Activated T-helper 1 cell treated with Interleukin-2 at 50 U/mL for 16 hours (primary cell): ENCODE measurements around the gene PKMYT1.
A peak's percentile ranks its signal among the peaks of the same experiment; 100 is the strongest.
"Not testable (repeated sequence)": the region's sequence is repeated elsewhere in the genome, so short reads cannot be mapped to it uniquely, and the experiment has no call there.

Experiments used
- DNase-seq: peaks from one replicate; pipeline ENCODE4 v3.0.0-alpha.2; 2020; ENCODE audit warnings: low read depth

PKMYT1 gene

GRCh38 chr16:2931231-2931914, 48.9 kb downstream of the PKMYT1 start:
- not testable (repeated sequence) for DNase-seq

DNA sequence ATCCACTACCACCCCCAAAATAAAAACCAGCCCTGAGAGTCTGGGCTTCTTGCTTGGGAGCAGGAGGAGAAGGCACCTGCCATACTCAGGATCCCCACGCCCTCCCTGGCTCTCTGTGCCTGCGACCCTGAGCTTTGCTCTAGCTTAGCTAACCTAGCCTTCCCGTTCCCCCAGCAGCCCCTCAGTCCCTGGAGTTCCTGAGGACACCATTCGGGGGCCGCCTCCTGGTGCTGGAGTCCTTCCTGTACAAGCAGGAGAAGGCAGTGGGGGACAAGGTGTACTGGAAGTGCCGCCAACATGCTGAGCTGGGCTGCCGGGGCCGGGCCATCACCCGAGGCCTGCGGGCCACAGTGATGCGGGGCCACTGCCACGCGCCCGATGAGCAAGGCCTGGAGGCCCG, 50.0 kb downstream of the PKMYT1 start:
- no peak for DNase-seq

GRCh38 chr16:2929693-2930092, 50.6 kb downstream of the PKMYT1 start:
- no peak for DNase-seq

DNA sequence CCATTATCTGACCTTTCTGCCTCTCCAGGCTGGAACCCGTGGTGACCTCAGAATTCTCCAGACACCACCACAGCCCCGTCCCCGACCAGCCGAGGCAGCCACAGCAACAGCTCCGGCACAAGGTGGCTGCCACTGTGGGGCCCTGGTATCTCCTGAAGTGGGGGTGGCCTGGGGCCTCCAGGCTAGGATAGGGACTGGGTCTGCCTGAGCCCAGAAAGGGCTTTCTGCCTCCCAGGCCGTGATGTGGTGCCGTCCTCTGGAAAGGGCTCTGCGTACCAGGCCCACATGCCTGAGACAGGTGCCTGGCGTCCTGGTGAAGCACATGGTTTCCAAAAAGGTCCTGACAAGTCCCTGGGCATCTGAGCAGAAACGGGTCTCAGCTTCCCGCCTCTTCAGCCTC, 51.5 kb downstream of the PKMYT1 start:
- no peak for DNase-seq

- not testable (repeated sequence) for DNase-seq
Observed at GRCh38 chr16:2928151-2928550, 52.1 kb downstream of the PKMYT1 start.

GRCh38 chr16:2927010-2927646, 53.1 kb downstream of the PKMYT1 start:
- DNase-seq = peak; percentile 70

DNA sequence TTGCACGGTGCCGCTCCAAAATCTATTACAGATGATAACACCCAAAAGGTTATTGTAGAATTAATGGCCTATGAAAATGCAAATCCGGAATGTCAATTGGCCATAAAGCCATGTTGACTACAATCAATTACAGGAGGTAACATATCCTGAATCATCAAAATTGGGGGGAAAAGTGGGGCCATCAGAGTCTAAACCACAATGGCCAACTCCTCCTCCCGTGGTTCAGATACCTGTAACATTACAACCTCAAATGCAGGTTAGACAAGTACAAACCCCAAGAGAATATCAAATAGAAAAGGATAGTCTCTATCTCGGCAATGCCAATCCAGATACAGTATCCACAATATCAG, 53.6 kb downstream of the PKMYT1 start:
- no peak for DNase-seq

GRCh38 chr16:2925951-2926649, 54.1 kb downstream of the PKMYT1 start:
- DNase-seq = no peak

DNA sequence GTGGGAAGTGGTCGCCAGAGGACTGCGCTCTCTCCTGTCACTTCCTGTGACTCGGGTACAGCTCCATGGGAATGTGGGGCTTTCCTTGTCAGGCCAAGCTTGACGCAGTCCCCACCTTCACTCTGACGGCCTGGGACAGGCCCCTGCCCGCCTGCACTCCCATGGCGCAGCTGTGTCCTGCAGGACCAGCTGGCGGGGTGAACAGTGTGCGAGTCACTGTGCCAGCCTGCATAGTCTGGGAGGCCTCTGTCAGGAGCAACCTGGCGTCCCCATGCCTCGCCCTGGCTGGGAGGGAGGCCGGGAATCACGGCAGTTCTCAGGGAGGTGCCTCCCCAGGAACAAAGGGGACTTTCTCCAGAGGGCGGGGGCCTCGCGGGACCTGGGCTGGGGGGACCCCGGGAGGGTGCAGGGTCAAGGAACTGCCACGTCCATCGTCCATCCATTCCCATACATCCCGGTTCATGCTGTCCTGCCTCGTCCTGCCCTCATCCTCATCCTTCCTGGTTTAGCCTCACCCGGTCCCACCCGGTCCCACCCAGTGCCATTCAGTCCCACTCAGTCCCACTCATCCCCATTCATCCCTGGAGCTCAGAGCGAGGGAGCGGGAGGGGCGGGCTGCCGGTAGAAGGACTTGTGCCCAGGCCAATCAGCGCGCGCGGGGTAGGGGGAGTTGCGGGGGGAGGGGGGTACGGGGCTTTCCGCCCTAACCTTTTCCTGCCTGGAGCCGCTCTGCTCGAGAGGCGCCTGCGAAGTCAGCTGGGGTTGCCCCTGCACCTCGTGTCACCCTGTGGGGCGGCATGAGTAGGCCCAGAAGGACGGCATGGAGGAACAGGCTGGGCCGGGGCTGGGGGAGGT, 55.1 kb downstream of the PKMYT1 start:
- no peak for DNase-seq

- no peak for DNase-seq
Observed at GRCh38 chr16:2923481-2923880, 56.8 kb downstream of the PKMYT1 start.
